ENCODE measurements around the gene JARID2. TPM values are rescaled to one million over a fixed set of nuclear protein-coding genes. Genes with fewer than 3 reads are reported as not detected.

Gene JARID2
- total and polyA plus RNA-seq, 2 of the 13 experiments (the other 11 are each of a cell fraction or from before 2014, with no cell fraction given), result 7.5 to 10.3 TPM

- TF ChIP-seq, protein P1, sequence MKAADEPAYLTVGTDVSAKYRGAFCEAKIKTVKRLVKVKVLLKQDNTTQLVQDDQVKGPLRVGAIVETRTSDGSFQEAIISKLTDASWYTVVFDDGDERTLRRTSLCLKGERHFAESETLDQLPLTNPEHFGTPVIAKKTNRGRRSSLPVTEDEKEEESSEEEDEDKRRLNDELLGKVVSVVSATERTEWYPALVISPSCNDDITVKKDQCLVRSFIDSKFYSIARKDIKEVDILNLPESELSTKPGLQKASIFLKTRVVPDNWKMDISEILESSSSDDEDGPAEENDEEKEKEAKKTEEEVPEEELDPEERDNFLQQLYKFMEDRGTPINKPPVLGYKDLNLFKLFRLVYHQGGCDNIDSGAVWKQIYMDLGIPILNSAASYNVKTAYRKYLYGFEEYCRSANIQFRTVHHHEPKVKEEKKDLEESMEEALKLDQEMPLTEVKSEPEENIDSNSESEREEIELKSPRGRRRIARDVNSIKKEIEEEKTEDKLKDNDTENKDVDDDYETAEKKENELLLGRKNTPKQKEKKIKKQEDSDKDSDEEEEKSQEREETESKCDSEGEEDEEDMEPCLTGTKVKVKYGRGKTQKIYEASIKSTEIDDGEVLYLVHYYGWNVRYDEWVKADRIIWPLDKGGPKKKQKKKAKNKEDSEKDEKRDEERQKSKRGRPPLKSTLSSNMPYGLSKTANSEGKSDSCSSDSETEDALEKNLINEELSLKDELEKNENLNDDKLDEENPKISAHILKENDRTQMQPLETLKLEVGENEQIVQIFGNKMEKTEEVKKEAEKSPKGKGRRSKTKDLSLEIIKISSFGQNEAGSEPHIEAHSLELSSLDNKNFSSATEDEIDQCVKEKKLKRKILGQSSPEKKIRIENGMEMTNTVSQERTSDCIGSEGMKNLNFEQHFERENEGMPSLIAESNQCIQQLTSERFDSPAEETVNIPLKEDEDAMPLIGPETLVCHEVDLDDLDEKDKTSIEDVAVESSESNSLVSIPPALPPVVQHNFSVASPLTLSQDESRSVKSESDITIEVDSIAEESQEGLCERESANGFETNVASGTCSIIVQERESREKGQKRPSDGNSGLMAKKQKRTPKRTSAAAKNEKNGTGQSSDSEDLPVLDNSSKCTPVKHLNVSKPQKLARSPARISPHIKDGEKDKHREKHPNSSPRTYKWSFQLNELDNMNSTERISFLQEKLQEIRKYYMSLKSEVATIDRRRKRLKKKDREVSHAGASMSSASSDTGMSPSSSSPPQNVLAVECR (CRISPR knock-in tag; IDR thresholded peaks at IDR 0.05; ENCODE audit: borderline replicate concordance), result no peak
- TF ChIP-seq DPF2 (CRISPR knock-in tag; IDR thresholded peaks at IDR 0.05; ENCODE audit: borderline replicate concordance, low read depth) (peak; percentile 80; the same call in 1 of the 2 replicates), E2F5 (CRISPR knock-in tag; conservative IDR thresholded peaks at IDR 0.05) (no peak), KLF16 (CRISPR knock-in tag; IDR thresholded peaks at IDR 0.05) (no peak), MAFK (conservative IDR thresholded peaks at IDR 0.05 in 1 of 2, IDR thresholded peaks at IDR 0.05 in 1 of 2; ENCODE audit: low read length in 2 of 2) (no peak), ZSCAN21 (CRISPR knock-in tag; IDR thresholded peaks at IDR 0.05; ENCODE audit: borderline replicate concordance) (no peak), EP300 (IDR thresholded peaks at IDR 0.05; ENCODE audit: low read depth in 2 of 2, low read length in 2 of 2) (peak in 1 of 2 experiments; percentile 59; a peak in 1 of 4 replicates), EP300 (CRISPR knock-in tag; IDR thresholded peaks at IDR 0.05; ENCODE audit: borderline replicate concordance) (no peak), TP53 (CRISPR knock-in tag; conservative IDR thresholded peaks at IDR 0.05) (no peak), POGK (CRISPR knock-in tag; conservative IDR thresholded peaks at IDR 0.05) (no peak), GTF2F1 (IDR thresholded peaks at IDR 0.05; ENCODE audit: low read length) (no peak)
- TF ChIP-seq, protein P2, sequence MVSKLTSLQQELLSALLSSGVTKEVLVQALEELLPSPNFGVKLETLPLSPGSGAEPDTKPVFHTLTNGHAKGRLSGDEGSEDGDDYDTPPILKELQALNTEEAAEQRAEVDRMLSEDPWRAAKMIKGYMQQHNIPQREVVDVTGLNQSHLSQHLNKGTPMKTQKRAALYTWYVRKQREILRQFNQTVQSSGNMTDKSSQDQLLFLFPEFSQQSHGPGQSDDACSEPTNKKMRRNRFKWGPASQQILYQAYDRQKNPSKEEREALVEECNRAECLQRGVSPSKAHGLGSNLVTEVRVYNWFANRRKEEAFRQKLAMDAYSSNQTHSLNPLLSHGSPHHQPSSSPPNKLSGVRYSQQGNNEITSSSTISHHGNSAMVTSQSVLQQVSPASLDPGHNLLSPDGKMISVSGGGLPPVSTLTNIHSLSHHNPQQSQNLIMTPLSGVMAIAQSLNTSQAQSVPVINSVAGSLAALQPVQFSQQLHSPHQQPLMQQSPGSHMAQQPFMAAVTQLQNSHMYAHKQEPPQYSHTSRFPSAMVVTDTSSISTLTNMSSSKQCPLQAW (CRISPR knock-in tag; IDR thresholded peaks at IDR 0.05), result 0 out of 2 replicates have a peak, but pooled peaks have one; percentile 29
- TF ChIP-seq, protein P3, sequence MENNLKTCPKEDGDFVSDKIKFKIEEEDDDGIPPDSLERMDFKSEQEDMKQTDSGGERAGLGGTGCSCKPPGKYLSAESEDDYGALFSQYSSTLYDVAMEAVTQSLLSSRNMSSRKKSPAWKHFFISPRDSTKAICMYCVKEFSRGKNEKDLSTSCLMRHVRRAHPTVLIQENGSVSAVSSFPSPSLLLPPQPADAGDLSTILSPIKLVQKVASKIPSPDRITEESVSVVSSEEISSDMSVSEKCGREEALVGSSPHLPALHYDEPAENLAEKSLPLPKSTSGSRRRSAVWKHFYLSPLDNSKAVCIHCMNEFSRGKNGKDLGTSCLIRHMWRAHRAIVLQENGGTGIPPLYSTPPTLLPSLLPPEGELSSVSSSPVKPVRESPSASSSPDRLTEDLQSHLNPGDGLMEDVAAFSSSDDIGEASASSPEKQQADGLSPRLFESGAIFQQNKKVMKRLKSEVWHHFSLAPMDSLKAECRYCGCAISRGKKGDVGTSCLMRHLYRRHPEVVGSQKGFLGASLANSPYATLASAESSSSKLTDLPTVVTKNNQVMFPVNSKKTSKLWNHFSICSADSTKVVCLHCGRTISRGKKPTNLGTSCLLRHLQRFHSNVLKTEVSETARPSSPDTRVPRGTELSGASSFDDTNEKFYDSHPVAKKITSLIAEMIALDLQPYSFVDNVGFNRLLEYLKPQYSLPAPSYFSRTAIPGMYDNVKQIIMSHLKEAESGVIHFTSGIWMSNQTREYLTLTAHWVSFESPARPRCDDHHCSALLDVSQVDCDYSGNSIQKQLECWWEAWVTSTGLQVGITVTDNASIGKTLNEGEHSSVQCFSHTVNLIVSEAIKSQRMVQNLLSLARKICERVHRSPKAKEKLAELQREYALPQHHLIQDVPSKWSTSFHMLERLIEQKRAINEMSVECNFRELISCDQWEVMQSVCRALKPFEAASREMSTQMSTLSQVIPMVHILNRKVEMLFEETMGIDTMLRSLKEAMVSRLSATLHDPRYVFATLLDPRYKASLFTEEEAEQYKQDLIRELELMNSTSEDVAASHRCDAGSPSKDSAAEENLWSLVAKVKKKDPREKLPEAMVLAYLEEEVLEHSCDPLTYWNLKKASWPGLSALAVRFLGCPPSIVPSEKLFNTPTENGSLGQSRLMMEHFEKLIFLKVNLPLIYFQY (CRISPR knock-in tag; IDR thresholded peaks at IDR 0.05; ENCODE audit: borderline replicate concordance), result no peak
These were observed 33.3 kb downstream of the JARID2 start (continued) for GRCh38 chr6:15279047-15279661.

All from HepG2 (cell line).